HEK293 (cell line): ENCODE measurements around the gene TMEM167B.

ENCODE experiments used
- PRDM1 ChIP-seq: fragments of 450-650 bp; formaldehyde crosslinking; IDR thresholded peaks from 2 replicates; pipeline ENCODE4; 2016; ENCODE audit warnings: missing biosample characterization, missing genetic modification characterization
- PRDM10 ChIP-seq: fragments of 450-650 bp; formaldehyde crosslinking; IDR thresholded peaks from 2 replicates; pipeline ENCODE4 v1.5.1; 2016; ENCODE audit warnings: missing biosample characterization, missing genetic modification characterization
- SALL2 ChIP-seq: fragments of 450-650 bp; formaldehyde crosslinking; IDR thresholded peaks from 2 replicates; pipeline ENCODE4 v1.5.0; 2017; ENCODE audit warnings: missing biosample characterization, mild to moderate bottlenecking, missing genetic modification characterization, borderline replicate concordance
- SP7 ChIP-seq: fragments of 450-650 bp; formaldehyde crosslinking; IDR thresholded peaks from 2 replicates; pipeline ENCODE4 v1.5.1; 2016; ENCODE audit warnings: missing biosample characterization, missing genetic modification characterization
- ZBTB1 ChIP-seq: fragments of 450-650 bp; formaldehyde crosslinking; IDR thresholded peaks from 2 replicates; pipeline ENCODE4 v1.5.1; 2016; ENCODE audit warnings: missing biosample characterization, missing genetic modification characterization
- ZBTB44 ChIP-seq: fragments of 450-650 bp; IDR thresholded peaks from 2 replicates; pipeline ENCODE4 v1.5.1; 2018; ENCODE audit warnings: missing biosample characterization, mild to moderate bottlenecking, missing genetic modification characterization
- ZEB2 ChIP-seq: fragments of 450-650 bp; formaldehyde crosslinking; IDR thresholded peaks from 2 replicates; pipeline ENCODE4 v1.5.1; 2016; ENCODE audit warnings: missing biosample characterization, missing genetic modification characterization
- ZNF112 ChIP-seq: fragments of 450-650 bp; formaldehyde crosslinking; IDR thresholded peaks from 2 replicates; pipeline ENCODE4 v1.5.0; 2017; ENCODE audit warnings: missing biosample characterization, missing genetic modification characterization
- ZNF133 ChIP-seq: fragments of 450-650 bp; formaldehyde crosslinking; IDR thresholded peaks from 2 replicates; pipeline ENCODE4 v1.5.1; 2016; ENCODE audit warnings: missing biosample characterization, missing genetic modification characterization
- ZNF140 ChIP-seq: fragments of 450-650 bp; formaldehyde crosslinking; IDR thresholded peaks from 2 replicates; pipeline ENCODE4 v1.5.1; 2016; ENCODE audit warnings: missing biosample characterization, missing genetic modification characterization
- ZNF155 ChIP-seq: fragments of 450-650 bp; formaldehyde crosslinking; IDR thresholded peaks from 2 replicates; pipeline ENCODE4 v1.5.1; 2016; ENCODE audit warnings: missing biosample characterization, missing genetic modification characterization
- ZNF16 ChIP-seq: fragments of 450-650 bp; formaldehyde crosslinking; IDR thresholded peaks from 2 replicates; pipeline ENCODE4 v1.5.1; 2016; ENCODE audit warnings: low read depth, missing biosample characterization, missing genetic modification characterization
- ZNF169 ChIP-seq: fragments of 450-650 bp; formaldehyde crosslinking; IDR thresholded peaks from 2 replicates; pipeline ENCODE4 v1.5.1; 2016; ENCODE audit warnings: missing biosample characterization, missing genetic modification characterization
- ZNF202 ChIP-seq: fragments of 450-650 bp; formaldehyde crosslinking; IDR thresholded peaks from 2 replicates; pipeline ENCODE4 v1.5.1; 2016; ENCODE audit warnings: missing biosample characterization, missing genetic modification characterization, borderline replicate concordance
- ZNF214 ChIP-seq: fragments of 450-650 bp; formaldehyde crosslinking; IDR thresholded peaks from 2 replicates; pipeline ENCODE4 v1.5.1; 2017; ENCODE audit warnings: missing biosample characterization, mild to moderate bottlenecking, missing genetic modification characterization, borderline replicate concordance
- ZNF223 ChIP-seq: fragments of 450-650 bp; formaldehyde crosslinking; IDR thresholded peaks from 2 replicates; pipeline ENCODE4 v1.5.1; 2016; ENCODE audit warnings: missing biosample characterization, missing genetic modification characterization
- ZNF24 ChIP-seq: fragments of 450-650 bp; formaldehyde crosslinking; IDR thresholded peaks from 2 replicates; pipeline ENCODE4 v1.5.1; 2016; ENCODE audit warnings: missing biosample characterization, missing genetic modification characterization
- ZNF274 ChIP-seq, 2 experiments: fragments of 200-500 bp in 1 of 2; fragments of 450-650 bp in 1 of 2; sonication (Bioruptor generic) in 1 of 2; formaldehyde crosslinking in 1 of 2; IDR thresholded peaks; 2 replicates each; pipeline versions ENCODE4 v1.5.1 to v1.6.1; 2014 to 2016; ENCODE audit warnings: borderline replicate concordance in 1 of 2, inconsistent platforms in 1 of 2, low read length in 1 of 2, missing biosample characterization in 1 of 2, missing genetic modification characterization in 1 of 2
- ZNF354C ChIP-seq: fragments of 450-650 bp; formaldehyde crosslinking; IDR thresholded peaks from 2 replicates; pipeline ENCODE4 v1.5.1; 2016; ENCODE audit warnings: missing biosample characterization, missing genetic modification characterization, low read depth, borderline replicate concordance
- ZNF521 ChIP-seq: fragments of 450-650 bp; formaldehyde crosslinking; IDR thresholded peaks from 2 replicates; pipeline ENCODE4 v1.5.1; 2017; ENCODE audit warnings: missing biosample characterization, mild to moderate bottlenecking, missing genetic modification characterization
- ZNF571 ChIP-seq: fragments of 450-650 bp; formaldehyde crosslinking; IDR thresholded peaks from 2 replicates; pipeline ENCODE4 v1.5.0; 2017; ENCODE audit warnings: missing biosample characterization, missing genetic modification characterization
- ZNF624 ChIP-seq: fragments of 450-650 bp; formaldehyde crosslinking; IDR thresholded peaks from 2 replicates; pipeline ENCODE4 v1.5.1; 2017; ENCODE audit warnings: missing biosample characterization, missing genetic modification characterization
- ZNF629 ChIP-seq: fragments of 450-650 bp; formaldehyde crosslinking; IDR thresholded peaks from 2 replicates; pipeline ENCODE4 v1.5.1; 2017; ENCODE audit warnings: missing biosample characterization, missing genetic modification characterization
- ZNF664 ChIP-seq: fragments of 450-650 bp; formaldehyde crosslinking; IDR thresholded peaks from 2 replicates; pipeline ENCODE4 v1.5.1; 2016; ENCODE audit warnings: missing biosample characterization, missing genetic modification characterization
- ZNF704 ChIP-seq: fragments of 450-650 bp; formaldehyde crosslinking; IDR thresholded peaks from 2 replicates; pipeline ENCODE4 v1.5.1; 2016; ENCODE audit warnings: missing biosample characterization, missing genetic modification characterization
- ZSCAN30 ChIP-seq: fragments of 450-650 bp; IDR thresholded peaks from 2 replicates; pipeline ENCODE4 v1.5.1; 2018; ENCODE audit warnings: missing biosample characterization, mild to moderate bottlenecking, missing genetic modification characterization, moderate library complexity
- ZXDB ChIP-seq: fragments of 450-650 bp; formaldehyde crosslinking; IDR thresholded peaks from 2 replicates; pipeline ENCODE4 v1.5.1; 2016; ENCODE audit warnings: missing biosample characterization, missing genetic modification characterization
- TF ChIP-seq, protein P1 (sequence below): fragments of 450-650 bp; formaldehyde crosslinking; IDR thresholded peaks from 2 replicates; pipeline ENCODE4 v1.5.1; 2016; ENCODE audit warnings: missing biosample characterization, missing genetic modification characterization, borderline replicate concordance
- TF ChIP-seq, protein P2 (sequence below): IDR thresholded peaks from 2 replicates; pipeline ENCODE4 v1.6.1; 2011; ENCODE audit warnings: mild to moderate bottlenecking, low read depth, low read length, borderline replicate concordance

Gene TMEM167B

DNA sequence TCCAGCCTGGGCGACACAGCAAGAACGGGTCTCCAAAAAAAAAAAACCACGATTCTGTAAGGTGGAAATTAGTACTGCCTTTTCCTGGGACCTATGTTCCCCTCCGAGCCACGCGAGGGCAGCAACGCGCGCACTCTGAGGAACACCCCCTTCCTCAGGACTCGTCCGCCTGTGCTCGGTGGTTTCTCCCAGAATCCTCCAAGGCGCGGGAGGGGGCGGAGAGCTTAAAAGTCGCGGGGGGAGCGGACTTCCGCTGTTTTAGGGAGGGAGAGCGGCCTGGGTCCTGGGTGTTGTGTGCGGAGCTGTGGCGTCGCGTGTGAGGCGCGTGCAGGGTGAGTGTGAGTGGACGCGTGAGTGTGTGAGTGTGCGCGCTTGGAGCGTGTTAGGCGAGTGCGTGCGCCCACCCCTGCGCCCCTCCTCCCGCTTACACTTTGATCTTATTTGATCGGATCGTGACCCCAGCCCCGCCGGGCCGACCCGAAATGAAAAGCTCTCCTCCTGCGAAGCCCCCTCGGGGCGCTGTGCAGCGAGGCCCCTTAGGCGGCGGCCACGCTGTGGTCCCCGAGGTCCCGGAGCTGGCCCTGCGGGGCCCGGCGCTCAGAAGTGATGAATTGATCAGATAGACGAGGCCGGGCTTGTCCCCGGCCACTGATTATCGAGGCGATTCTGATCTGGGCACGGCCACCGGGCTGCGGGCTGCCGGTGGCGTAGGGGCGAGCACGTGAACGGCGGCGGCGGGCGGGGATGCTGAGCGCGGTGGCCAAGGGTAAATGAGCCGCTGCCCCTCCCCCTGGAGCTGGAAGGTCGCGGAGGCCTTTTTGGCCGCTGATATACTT is 9.6 kb downstream of the TMEM167B start (continued):
- TF ChIP-seq PRDM10 (tag by site-specific recombination) (peak; percentile 99), ZXDB (peak; percentile 91), ZNF629 (peak; percentile 83), ZEB2 (tag by site-specific recombination) (peak; percentile 83), ZNF571 (no peak), ZNF354C (tag by site-specific recombination) (no peak), ZNF133 (no peak), ZSCAN30 (peak; percentile 74; the same call in 1 of the 2 replicates), ZNF155 (tag by site-specific recombination) (no peak), ZNF16 (tag by site-specific recombination) (no peak), ZBTB1 (no peak), SALL2 (no peak), ZNF112 (tag by site-specific recombination) (no peak), ZNF274 (IDR thresholded peaks at IDR 0.05; ENCODE audit: low read length) (no peak), ZNF274 (tag by site-specific recombination; IDR thresholded peaks at IDR 0.05; ENCODE audit: borderline replicate concordance) (no peak), ZNF169 (tag by site-specific recombination) (no peak), ZNF521 (tag by site-specific recombination) (no peak), ZNF223 (no peak), SP7 (tag by site-specific recombination) (peak; percentile 95), ZNF140 (no peak), ZNF664 (tag by site-specific recombination) (peak; percentile 54; the same call in 1 of the 2 replicates), ZBTB44 (tag by site-specific recombination) (no peak), ZNF624 (tag by site-specific recombination) (0 out of 2 replicates have a peak, but pooled peaks have one; percentile 62), ZNF214 (no peak), PRDM1 (tag by site-specific recombination) (no peak), ZNF202 (tag by site-specific recombination) (no peak), ZNF24 (tag by site-specific recombination) (peak; percentile 97), ZNF704 (tag by site-specific recombination) (no peak)
- TF ChIP-seq, protein P1, sequence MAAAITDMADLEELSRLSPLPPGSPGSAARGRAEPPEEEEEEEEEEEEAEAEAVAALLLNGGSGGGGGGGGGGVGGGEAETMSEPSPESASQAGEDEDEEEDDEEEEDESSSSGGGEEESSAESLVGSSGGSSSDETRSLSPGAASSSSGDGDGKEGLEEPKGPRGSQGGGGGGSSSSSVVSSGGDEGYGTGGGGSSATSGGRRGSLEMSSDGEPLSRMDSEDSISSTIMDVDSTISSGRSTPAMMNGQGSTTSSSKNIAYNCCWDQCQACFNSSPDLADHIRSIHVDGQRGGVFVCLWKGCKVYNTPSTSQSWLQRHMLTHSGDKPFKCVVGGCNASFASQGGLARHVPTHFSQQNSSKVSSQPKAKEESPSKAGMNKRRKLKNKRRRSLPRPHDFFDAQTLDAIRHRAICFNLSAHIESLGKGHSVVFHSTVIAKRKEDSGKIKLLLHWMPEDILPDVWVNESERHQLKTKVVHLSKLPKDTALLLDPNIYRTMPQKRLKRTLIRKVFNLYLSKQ (tag by site-specific recombination), result peak; percentile 82
- TF ChIP-seq, protein P2, sequence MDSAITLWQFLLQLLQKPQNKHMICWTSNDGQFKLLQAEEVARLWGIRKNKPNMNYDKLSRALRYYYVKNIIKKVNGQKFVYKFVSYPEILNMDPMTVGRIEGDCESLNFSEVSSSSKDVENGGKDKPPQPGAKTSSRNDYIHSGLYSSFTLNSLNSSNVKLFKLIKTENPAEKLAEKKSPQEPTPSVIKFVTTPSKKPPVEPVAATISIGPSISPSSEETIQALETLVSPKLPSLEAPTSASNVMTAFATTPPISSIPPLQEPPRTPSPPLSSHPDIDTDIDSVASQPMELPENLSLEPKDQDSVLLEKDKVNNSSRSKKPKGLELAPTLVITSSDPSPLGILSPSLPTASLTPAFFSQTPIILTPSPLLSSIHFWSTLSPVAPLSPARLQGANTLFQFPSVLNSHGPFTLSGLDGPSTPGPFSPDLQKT, result no peak
